GM18867 (cell line): ENCODE data around the gene CCR7.

Experiments
- ATAC-seq: cut with Tn5 transposase; IDR thresholded peaks from one replicate; pipeline ENCODE4 v1.9.1; 2021; ENCODE audit warnings: mild to moderate bottlenecking, moderate library complexity; ENCODE audit not compliant: unreplicated experiment

The CCR7 gene

GRCh38 chr17:40522250-40522960 is 42.9 kb downstream of the CCR7 start:
- ATAC-seq = no peak

GRCh38 chr17:40520991-40521453 is 44.2 kb downstream of the CCR7 start:
- no peak for ATAC-seq

DNA sequence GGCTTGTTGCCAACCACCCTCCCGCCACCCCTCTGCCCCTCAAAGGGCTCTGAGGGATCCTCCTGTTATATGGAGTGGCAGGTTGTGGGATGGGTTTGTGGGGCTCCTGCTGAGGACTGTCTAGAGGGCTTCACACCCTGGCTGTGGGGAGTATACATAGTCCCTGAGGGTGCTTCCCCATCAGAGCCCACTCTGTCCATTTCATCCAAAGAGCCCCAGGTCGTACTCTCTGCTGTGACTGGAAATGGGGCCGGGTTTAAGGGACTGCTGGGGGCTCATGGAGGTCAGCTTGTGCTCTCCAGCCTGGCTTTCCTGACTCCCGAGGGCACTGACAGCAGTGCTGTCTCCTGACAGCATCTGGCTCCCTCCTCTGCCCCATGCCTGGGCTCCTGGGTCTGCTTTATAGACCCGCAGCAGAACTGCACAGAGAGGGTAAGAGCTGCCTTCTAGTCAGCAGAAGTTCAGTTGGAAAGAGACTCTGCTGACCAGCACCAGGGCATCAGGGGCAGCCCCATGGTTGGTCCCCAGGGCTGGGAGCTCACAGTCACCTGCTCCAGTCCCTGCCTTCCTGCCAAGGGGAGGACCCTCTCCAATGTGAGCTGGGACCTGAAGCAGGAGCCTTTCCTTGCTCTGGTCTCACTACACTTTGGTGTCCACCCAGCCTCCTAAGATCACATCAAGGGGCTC is 46.0 kb downstream of the CCR7 start:
- ATAC-seq = no peak

DNA sequence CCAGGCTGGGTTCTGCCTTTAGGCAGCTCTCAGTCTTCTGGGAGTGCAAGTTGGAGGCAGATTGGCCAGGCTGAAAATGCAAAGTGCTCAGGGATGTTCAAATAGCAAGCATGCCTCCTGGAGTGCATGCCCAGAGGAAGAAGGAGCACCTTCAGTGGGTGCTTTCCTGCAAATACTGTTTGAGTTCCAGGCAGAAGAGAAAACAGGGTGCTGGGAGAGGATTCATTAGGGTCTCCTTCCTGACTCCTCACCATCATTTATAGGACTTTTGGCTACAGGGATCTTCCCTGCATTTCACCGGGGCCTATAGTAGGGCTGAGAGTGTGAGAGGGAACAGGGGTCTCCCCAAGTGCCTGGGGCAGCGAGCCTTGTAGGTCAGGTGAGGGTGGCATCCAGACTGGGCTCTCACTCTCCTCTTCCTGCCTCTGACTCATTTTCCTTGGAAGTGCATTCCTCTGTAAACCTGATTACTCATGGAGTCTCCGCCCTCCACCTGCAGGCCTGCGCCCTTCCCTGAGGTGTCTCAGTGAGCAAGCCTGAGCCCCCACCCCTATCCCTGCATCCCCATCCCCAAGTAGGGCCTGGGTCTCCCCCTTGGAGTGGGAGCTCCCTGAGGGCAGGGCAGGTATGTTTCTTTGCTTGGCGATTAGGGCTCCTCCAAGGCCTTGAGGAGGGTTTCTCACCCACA is 46.7 kb downstream of the CCR7 start:
- ATAC-seq = no peak

DNA sequence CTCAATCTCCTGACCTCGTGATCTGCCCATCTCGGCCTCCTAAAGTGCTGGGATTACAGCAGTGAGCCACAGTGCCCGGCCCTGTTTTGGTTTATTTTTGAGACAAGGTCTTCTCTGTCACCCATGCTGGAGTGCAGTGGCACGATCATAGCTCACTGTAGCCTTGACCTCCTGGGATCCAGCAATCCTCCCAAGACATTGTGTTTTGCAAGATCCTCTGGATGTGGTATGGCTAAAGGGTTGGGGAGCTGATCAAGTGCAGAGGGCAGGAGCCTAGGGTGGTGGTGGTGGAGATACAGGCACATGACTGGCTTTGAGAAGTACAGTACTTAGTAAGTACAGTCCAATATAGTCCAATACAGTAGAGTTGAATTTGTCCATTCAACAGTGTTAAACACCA is 47.3 kb downstream of the CCR7 start:
- ATAC-seq = no peak

DNA sequence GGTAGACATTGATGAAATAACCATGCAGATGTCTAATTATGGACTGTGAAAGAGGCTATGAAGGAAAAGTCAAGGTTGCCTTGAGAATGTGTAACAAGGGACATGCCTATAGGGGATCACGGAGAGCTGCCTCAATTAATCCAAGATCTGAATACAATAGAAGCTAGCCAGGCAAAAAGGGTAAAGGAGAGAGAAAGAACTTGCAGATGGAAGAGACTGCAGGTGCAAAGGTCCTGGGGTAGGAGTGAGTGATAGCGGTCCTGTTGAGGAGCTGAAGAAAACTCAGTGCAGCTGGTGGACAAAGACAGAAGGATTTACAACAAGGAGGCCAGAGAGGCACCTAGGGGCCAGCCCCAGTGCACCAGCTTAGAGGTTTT is 48.0 kb downstream of the CCR7 start:
- no peak for ATAC-seq

DNA sequence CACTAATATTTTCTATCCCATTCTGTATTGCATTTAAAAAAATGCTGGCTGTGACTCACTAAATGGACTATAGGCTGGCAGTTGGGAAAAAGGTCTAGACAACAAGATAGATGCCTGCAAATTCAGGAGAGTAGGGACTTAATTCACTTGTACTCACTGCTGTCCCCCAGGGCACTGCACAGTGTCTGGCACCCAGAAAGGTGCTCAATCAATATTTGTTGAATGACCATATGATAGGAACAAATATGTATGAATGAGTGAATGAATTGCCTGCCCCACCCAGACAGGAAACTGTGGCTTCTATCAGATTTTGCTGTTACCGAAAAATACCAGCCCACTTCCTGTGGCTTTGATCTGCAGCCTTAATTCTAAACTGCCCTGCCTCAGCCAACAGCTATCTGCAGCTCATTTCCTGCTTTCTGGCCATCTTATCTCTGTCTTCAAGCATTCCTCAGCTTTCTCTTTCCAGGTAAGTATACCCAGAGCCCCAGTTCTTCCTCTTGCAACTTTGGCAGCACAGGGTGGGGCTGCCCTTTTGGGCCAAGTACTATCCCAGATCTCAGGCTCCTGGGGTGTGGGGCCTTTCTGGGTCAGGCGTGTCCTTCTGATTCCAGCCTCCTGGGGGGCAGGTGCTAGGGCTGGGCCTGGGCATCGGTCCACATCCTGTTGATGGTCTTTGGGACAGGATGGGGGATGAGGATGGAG is 48.5 kb downstream of the CCR7 start:
- peak; percentile 79 for ATAC-seq

DNA sequence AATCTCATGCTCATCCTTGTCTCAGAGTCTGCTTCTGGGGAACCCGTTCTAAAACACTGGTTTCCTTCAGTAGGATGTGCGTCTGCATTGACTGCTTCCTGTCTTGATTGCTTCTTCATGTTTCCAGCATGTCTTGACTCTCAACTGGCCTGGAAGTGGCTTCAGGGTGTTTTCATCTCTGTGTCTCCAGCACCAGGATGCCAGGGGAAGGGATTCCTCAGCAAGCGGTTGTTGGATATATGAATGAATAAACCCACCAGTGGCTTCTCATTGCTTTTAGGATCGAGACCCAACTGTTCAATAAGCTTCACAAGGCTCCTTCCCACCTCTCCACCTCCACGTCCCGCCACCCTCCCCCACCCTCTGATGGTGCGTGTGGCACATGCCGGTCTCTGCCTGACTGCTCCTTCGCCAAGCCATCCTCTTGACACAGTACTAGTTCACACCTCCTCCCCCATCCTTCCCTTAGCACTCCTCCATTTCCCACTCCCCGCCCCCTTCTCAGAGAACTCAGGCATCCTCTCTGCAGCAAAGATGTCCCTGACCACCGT is 49.7 kb downstream of the CCR7 start:
- no peak for ATAC-seq

GRCh38 chr17:40515011-40515410 is 50.3 kb downstream of the CCR7 start:
- no peak for ATAC-seq

DNA sequence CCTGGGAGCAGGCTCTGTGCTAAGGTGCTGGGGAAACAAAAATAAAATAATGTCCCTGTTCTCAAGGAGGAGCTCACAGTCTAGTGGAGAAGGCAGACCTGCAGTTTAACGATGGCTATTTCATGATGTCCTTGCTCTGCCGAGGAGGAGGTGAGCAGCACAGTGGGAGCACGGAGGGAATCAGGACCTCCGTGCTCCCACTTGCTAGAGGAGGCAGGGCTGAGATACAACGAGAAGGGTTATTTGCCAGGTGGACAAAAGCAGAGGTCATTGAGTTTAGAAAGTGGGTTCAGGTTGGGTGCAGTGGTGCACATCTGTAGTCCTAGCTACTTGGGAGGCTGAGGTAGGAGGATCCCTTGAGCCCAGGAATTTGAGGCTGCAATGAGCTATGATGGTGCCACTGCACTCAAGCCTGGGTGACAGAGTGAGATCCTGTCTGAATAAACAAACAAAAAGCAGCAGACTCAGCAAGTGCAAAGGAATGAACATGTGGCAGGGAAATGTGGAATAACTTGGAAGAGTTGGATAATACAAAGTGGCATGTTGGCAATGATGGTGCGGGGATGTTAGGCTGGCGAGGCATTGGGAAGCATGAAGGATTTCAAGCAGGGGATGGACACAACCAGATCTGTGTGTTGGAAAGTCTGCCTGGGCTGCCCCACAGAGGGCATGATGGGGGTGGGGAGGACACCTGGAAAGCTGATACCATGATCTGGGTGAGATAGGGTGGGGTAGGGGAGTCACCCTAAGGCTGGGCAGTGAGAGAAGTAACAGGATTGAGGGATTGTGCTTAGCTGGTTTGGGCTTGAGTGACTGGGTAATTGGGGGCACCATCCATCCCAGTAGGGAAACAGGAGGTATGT is 51.0 kb downstream of the CCR7 start:
- ATAC-seq = no peak

GRCh38 chr17:40511667-40512220 is 53.5 kb downstream of the CCR7 start:
- no peak for ATAC-seq

- ATAC-seq = no peak
These were observed 54.1 kb downstream of the CCR7 start for GRCh38 chr17:40511136-40511535.

- no peak for ATAC-seq
These were observed 55.0 kb downstream of the CCR7 start for GRCh38 chr17:40510328-40510648.

DNA sequence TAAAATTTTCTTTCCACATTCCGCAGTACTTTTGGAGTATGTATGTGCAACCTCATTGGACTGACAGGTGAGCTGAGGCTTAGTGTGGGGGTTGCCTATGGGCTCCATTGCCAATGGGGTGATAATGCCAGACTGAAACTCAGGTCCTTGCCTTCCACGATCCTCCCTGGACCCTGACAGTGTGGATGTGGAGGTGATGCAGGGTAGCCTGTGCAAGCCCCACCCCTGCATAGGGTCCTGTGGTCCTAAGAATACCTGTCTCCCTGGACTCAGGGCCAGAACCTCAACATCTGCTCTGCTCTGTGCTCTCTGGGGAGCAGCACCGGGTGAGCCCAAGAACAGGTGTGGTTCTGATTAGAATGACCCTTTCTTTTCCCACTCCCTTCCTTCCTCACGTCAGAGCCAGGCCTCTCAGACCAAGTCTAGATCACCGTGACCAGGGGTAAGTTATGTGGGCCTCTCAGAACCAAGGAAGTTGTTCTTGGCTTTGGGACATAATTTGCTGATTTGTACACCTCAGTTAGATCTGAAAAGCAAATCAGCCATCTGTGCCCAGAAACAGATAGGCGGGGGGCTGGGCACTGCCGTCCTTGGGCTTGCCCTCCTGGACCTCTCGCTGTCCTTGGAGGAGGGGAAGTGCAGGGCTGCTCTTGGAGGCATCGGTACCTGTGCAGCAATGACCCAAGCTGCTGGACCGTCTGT is 55.5 kb downstream of the CCR7 start:
- no peak for ATAC-seq

GRCh38 chr17:40506786-40507185 is 58.5 kb downstream of the CCR7 start:
- no peak for ATAC-seq
